HCT116 (cell line): ENCODE data around the gene PARP14.

Experiments
- EGR1 ChIP-seq: IDR thresholded peaks from 2 replicates; pipeline ENCODE4 v1.6.1; 2012; ENCODE audit warnings: low read depth
- EZH2 ChIP-seq: fragments of 200-600 bp; sonication (generic); IDR thresholded peaks from 2 replicates; pipeline ENCODE4 v1.6.1; 2017; ENCODE audit warnings: antibody characterized with exemption, mixed run types
- EZH2phosphoT487 ChIP-seq: fragments of 200-600 bp; IDR thresholded peaks from 2 replicates; pipeline ENCODE4 v1.6.1; 2018; ENCODE audit warnings: antibody characterized with exemption, borderline replicate concordance
- POLR2A ChIP-seq: IDR thresholded peaks from 2 replicates; pipeline ENCODE4 v1.7.0; 2011; ENCODE audit warnings: borderline replicate concordance; ENCODE audit not compliant: insufficient read depth, insufficient read length; ENCODE audit errors: extremely low read depth
- POLR2AphosphoS5 ChIP-seq: IDR thresholded peaks from 2 replicates; pipeline ENCODE4 v1.6.1; 2011; ENCODE audit warnings: mild to moderate bottlenecking, low read depth, low read length, moderate library complexity
- RAD21 ChIP-seq: IDR thresholded peaks from 2 replicates; pipeline ENCODE4 v1.6.1; 2012; ENCODE audit warnings: low read depth, mild to moderate bottlenecking
- SIN3A ChIP-seq: IDR thresholded peaks from 2 replicates; pipeline ENCODE4 v1.6.1; 2012; ENCODE audit warnings: low read depth
- TCF7L2 ChIP-seq: IDR thresholded peaks from 2 replicates; pipeline ENCODE4 v1.7.0; 2011; ENCODE audit warnings: borderline replicate concordance, inconsistent platforms; ENCODE audit not compliant: insufficient read depth, insufficient read length; ENCODE audit errors: extremely low read depth
- YY1 ChIP-seq: IDR thresholded peaks from 2 replicates; pipeline ENCODE4 v1.6.1; 2011; ENCODE audit warnings: low read length, low read depth, moderate library complexity, mild to moderate bottlenecking; ENCODE audit not compliant: insufficient replicate concordance; ENCODE audit errors: extremely low read depth
- ZNF274 ChIP-seq: fragments of 200-500 bp; sonication (Bioruptor generic); IDR thresholded peaks from 2 replicates; pipeline ENCODE4 v1.6.1; 2014; ENCODE audit warnings: mild to moderate bottlenecking, low read depth, low read length, inconsistent platforms
- TF ChIP-seq, protein P1 (sequence below), 3 experiments: fragments of 200-600 bp in 1 of 3; sonication (generic) in 1 of 3; IDR thresholded peaks in 2 of 3; conservative IDR thresholded peaks in 1 of 3; 2 replicates each; pipeline ENCODE4 v1.5.1; 2012 to 2017; ENCODE audit warnings: low read depth in 2 of 3, low read length in 2 of 3, antibody characterized with exemption in 1 of 3, borderline replicate concordance in 1 of 3, control low read depth in 1 of 3, mild to moderate bottlenecking in 1 of 3, mixed read lengths in 1 of 3, mixed run types in 1 of 3, moderate library complexity in 1 of 3; ENCODE audit not compliant: insufficient read depth in 1 of 3
- TF ChIP-seq, protein P2 (sequence below): IDR thresholded peaks from 2 replicates; pipeline ENCODE4 v1.6.1; 2012
- TF ChIP-seq, protein P3 (sequence below): IDR thresholded peaks from 2 replicates; pipeline ENCODE4 v1.6.1; 2011; ENCODE audit warnings: mild to moderate bottlenecking, low read length, moderate library complexity; ENCODE audit not compliant: insufficient replicate concordance; ENCODE audit errors: extremely low read depth

DNA sequence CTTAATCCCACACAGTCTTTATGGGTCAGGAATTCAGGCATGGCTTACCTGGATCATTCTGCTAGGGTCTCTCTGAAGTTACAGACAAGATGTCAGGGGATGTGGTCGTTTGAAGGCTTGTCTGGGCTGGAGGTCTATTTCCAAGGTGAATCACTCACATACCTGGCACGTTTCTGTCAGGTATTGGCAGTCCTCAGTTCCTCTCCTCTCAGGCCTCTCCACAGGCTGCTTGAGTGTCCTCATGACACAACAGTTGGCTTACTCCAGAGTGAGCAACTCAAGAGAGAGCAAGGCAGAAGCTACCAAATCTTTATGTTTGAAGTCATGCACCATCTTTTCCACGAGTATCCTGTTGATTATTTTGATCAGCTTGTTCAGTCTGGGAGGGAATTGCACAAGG lies 43.9 kb upstream of the PARP14 start:
- TF ChIP-seq SIN3A (no peak), EZH2phosphoT487 (no peak), RAD21 (no peak), EZH2 (no peak), EGR1 (no peak), POLR2AphosphoS5 (no peak), YY1 (no peak), POLR2A (no peak), ZNF274 (no peak), TCF7L2 (no peak)
- TF ChIP-seq, protein P1, sequence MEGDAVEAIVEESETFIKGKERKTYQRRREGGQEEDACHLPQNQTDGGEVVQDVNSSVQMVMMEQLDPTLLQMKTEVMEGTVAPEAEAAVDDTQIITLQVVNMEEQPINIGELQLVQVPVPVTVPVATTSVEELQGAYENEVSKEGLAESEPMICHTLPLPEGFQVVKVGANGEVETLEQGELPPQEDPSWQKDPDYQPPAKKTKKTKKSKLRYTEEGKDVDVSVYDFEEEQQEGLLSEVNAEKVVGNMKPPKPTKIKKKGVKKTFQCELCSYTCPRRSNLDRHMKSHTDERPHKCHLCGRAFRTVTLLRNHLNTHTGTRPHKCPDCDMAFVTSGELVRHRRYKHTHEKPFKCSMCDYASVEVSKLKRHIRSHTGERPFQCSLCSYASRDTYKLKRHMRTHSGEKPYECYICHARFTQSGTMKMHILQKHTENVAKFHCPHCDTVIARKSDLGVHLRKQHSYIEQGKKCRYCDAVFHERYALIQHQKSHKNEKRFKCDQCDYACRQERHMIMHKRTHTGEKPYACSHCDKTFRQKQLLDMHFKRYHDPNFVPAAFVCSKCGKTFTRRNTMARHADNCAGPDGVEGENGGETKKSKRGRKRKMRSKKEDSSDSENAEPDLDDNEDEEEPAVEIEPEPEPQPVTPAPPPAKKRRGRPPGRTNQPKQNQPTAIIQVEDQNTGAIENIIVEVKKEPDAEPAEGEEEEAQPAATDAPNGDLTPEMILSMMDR (IDR thresholded peaks at IDR 0.05 in 2 of 3, conservative IDR thresholded peaks at IDR 0.05 in 1 of 3; ENCODE audit: borderline replicate concordance in 1 of 3, insufficient read depth in 1 of 3, low read depth in 2 of 3, low read length in 2 of 3) = no peak
- TF ChIP-seq, protein P2, sequence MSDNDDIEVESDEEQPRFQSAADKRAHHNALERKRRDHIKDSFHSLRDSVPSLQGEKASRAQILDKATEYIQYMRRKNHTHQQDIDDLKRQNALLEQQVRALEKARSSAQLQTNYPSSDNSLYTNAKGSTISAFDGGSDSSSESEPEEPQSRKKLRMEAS = no peak
- TF ChIP-seq, protein P3, sequence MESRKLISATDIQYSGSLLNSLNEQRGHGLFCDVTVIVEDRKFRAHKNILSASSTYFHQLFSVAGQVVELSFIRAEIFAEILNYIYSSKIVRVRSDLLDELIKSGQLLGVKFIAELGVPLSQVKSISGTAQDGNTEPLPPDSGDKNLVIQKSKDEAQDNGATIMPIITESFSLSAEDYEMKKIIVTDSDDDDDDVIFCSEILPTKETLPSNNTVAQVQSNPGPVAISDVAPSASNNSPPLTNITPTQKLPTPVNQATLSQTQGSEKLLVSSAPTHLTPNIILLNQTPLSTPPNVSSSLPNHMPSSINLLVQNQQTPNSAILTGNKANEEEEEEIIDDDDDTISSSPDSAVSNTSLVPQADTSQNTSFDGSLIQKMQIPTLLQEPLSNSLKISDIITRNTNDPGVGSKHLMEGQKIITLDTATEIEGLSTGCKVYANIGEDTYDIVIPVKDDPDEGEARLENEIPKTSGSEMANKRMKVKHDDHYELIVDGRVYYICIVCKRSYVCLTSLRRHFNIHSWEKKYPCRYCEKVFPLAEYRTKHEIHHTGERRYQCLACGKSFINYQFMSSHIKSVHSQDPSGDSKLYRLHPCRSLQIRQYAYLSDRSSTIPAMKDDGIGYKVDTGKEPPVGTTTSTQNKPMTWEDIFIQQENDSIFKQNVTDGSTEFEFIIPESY = no peak
